Measurements from ENCODE around the gene DNAH10.

The DNAH10 gene

DNA sequence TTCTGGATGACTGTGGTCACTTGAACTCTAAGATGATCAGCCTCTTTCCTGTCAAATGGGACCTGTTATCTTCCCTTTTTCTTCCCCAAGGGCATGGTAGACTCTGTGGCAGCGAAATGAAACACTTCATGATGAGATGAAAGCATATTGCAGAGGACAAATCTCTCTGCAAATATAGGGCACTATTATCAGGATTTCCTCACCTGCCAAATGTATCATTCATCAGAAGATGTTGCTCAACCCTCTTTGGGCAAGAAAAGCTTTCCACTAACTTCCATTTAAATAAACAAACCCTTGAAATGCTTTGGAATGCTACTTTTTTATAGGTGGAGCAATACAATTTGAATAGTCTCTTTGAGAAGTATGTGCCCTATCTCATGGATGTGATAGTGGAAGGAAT, 105.0 kb downstream of the DNAH10 start:
- in situ Hi-C loops (cut with MboI; ENCODE audit: low sequenced_read_pairs): no loop called here
- no peak overlapping the region for H3K4me3 ChIP-seq
- H3K9me3 ChIP-seq: no peaks in the 10 kb centered on the region
- H3K36me3 ChIP-seq (replicated peaks): no peaks in the 10 kb centered on the region
- H3K4me1 ChIP-seq: no peaks in the 10 kb centered on the region
- no peak for DNase-seq (ENCODE audit: low spot score in 2 of 2)
- no peaks in the 10 kb centered on the region; the same call in 1 of the 2 replicates for H3K27me3 ChIP-seq (ENCODE audit: low read depth)

DNA sequence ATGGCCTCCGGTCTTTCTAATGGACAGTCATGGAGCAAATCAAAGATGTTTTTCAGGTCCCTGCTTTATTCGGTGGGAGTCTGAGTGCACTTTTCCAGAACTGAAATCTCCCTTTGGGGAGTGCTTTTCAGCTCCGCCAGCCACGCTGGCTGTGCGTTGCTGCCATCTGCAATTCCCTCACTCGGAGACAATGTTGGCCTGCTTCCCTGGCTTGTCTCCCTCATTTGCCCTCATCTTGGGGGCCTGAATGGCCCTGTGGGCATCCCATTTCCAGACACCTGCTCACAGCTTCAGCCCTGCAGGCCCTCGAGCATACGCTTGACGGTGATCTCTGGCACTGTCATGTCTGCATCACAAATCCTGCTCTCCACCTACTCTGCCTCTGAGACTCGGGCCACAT, 106.7 kb downstream of the DNAH10 start:
- Histone ChIP-seq H3K36me3 (replicated peaks) (no peaks in the 10 kb centered on the region), H3K4me3 (no peak overlapping the region), H3K27me3 (ENCODE audit: low read depth) (no peaks in the 10 kb centered on the region; the same call in 1 of the 2 replicates), H3K4me1 (no peaks in the 10 kb centered on the region), H3K9me3 (no peaks in the 10 kb centered on the region)
- DNase-seq (ENCODE audit: low spot score in 2 of 2): no peak
- in situ Hi-C loops (cut with MboI; ENCODE audit: low sequenced_read_pairs): no loop called here

DNA sequence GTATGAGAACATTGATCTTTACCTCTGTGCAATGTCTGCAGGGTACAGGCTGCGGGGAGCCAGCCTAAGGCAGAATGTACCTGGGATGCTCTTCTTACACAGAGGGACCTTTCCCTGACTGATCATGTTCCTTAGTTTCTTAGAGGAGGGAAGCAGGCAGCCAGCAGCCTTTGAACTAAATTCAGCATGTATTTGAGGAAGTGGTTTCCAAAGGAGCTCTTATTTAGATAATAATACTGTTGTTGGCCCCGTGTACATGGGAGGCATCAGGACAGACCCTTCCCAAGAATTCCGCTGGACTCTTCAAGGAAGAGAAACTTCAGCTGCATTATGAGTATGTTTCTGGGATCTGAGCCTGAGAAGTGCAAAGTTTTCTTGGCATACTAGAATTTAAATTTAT, 111.7 kb downstream of the DNAH10 start:
- in situ Hi-C loops (cut with MboI; ENCODE audit: low sequenced_read_pairs): no loop called here
- Histone ChIP-seq H3K36me3 (replicated peaks) (no peaks in the 10 kb centered on the region), H3K4me3 (no peak overlapping the region)

DNA sequence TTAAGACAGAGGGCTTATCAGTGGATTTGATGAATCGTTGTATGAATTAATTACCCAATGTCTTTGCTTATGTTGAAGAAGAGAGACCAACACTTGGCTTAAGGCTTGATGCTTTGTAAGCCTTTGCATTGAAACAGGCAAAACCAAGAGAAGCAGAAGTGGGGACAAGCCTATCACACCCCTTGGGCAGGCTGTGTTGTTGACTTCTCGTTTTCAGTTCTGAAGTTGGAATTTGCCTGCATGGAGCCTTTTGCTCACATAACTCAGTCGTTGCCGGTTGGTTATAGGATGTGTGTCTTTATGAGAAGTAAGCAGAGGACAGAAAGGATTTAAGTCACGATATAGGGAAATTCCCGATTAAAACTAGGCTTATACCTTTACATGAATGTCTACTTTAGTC, 115.9 kb downstream of the DNAH10 start:
- no peaks in the 10 kb centered on the region for H3K27me3 ChIP-seq (ENCODE audit: low read depth)
- H3K4me1 ChIP-seq: no peaks in the 10 kb centered on the region
- in situ Hi-C loops (cut with MboI; ENCODE audit: low sequenced_read_pairs): no loop called here
- no peaks in the 10 kb centered on the region for H3K9me3 ChIP-seq
- no peak for DNase-seq (ENCODE audit: low spot score in 2 of 2)
- no peaks in the 10 kb centered on the region for H3K36me3 ChIP-seq (replicated peaks)
- H3K4me3 ChIP-seq: no peak overlapping the region

More for the DNA sequence above, 111.7 kb downstream of the DNAH10 start:
- DNase-seq (ENCODE audit: low spot score in 2 of 2): no peak
- H3K9me3 ChIP-seq: no peaks in the 10 kb centered on the region
- H3K27me3 ChIP-seq (ENCODE audit: low read depth): no peaks in the 10 kb centered on the region; the same call in 1 of the 2 replicates
- no peaks in the 10 kb centered on the region for H3K4me1 ChIP-seq

DNA sequence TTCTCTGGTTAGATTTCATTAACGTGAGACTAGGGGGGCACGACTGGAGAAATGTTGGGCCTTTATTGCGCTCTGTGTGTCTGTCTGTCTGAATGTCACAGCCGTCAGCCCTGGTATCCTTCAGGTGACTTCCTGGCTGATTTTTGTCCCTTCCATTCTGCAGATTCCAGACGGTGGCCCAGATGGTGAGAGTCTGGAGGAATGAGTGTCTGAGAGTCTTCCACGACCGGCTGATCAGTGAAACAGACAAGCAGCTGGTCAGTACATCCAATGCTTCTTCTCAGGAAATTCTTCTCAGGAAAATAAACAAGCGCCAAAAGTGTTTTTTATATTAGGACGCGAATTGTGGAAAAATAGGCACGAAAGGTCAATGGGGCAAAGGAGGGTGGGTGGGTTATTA, 117.0 kb downstream of the DNAH10 start:
- Histone ChIP-seq H3K9me3 (no peaks in the 10 kb centered on the region), H3K27me3 (ENCODE audit: low read depth) (no peaks in the 10 kb centered on the region), H3K4me1 (no peaks in the 10 kb centered on the region), H3K36me3 (replicated peaks) (no peaks in the 10 kb centered on the region), H3K4me3 (no peak overlapping the region)
- DNase-seq (ENCODE audit: low spot score in 2 of 2): no peak
- in situ Hi-C loops (cut with MboI; ENCODE audit: low sequenced_read_pairs): no loop called here

DNA sequence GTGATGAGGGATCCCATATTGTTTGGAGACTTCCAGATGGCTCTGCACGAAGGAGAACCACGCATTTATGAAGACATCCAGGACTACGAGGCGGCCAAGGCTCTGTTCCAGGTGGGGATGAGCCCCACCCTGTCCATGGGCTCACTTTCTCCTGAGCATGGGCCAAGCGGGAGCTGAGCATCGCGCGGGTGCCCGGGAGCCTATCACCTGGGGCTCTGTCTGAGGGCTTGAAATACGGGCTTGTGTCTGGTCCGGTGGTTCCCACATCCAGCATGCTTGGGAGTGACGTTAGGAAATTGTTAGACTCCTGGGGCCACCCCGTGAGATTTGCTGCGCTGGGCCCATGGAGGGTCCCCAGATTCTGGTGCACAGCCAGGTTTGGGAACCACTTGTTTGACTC, 117.6 kb downstream of the DNAH10 start:
- peaks cover 2% of the 10 kb centered on the region for H3K4me1 ChIP-seq
- in situ Hi-C loops (cut with MboI; ENCODE audit: low sequenced_read_pairs): no loop called here
- no peaks in the 10 kb centered on the region for H3K36me3 ChIP-seq (replicated peaks)
- no peak for DNase-seq (ENCODE audit: low spot score in 2 of 2)
- H3K9me3 ChIP-seq: no peaks in the 10 kb centered on the region
- H3K27me3 ChIP-seq (ENCODE audit: low read depth): no peaks in the 10 kb centered on the region
- H3K4me3 ChIP-seq: no peak overlapping the region

DNA sequence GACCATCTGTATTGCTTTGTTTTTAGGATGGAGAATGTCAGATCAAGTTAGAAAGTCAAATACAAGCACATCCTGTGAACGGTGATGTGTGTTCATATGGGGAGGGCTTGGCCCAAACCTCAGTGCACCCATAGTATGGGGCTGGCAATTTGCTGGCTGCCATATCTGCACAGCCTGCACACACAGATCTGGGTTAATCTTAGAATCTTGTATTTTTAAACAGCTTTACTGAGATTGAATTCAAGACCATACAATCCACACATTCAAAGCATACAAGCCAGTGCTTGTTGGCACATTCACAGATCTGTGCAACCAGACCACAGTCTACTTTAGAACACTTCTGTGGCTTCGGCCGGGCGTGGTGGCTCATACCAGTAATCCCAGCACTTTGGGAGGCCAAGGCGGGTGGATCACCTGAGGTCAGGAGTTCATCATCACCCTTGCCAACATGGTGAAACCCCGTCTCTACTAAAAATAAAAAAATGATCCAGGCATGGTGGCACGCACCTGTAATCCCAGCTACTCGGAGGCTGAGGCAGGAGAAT, 120.1 kb downstream of the DNAH10 start:
- no peaks in the 10 kb centered on the region for H3K36me3 ChIP-seq (replicated peaks)
- in situ Hi-C loops (cut with MboI; ENCODE audit: low sequenced_read_pairs): no loop called here
- peaks cover 15% of the 10 kb centered on the region for H3K4me1 ChIP-seq
- H3K9me3 ChIP-seq: no peaks in the 10 kb centered on the region
- no peaks in the 10 kb centered on the region for H3K27me3 ChIP-seq (ENCODE audit: low read depth)
- no peak overlapping the region for H3K4me3 ChIP-seq
- no peak for DNase-seq (ENCODE audit: low spot score in 2 of 2)

- Histone ChIP-seq H3K4me3 (no peak overlapping the region), H3K4me1 (peaks cover 15% of the 10 kb centered on the region), H3K9me3 (no peaks in the 10 kb centered on the region), H3K27me3 (ENCODE audit: low read depth) (no peaks in the 10 kb centered on the region), H3K36me3 (replicated peaks) (no peaks in the 10 kb centered on the region)
- in situ Hi-C loops (cut with MboI; ENCODE audit: low sequenced_read_pairs): no loop called here
- DNase-seq (ENCODE audit: low spot score in 2 of 2): no peak
Measured at GRCh38 chr12:123886258-123886657, 124.2 kb downstream of the DNAH10 start.

- Histone ChIP-seq H3K36me3 (replicated peaks) (no peaks in the 10 kb centered on the region), H3K4me1 (peaks cover 15% of the 10 kb centered on the region), H3K9me3 (no peaks in the 10 kb centered on the region), H3K27me3 (ENCODE audit: low read depth) (no peaks in the 10 kb centered on the region), H3K4me3 (no peak overlapping the region)
- in situ Hi-C loops (cut with MboI; ENCODE audit: low sequenced_read_pairs): no loop called here
- DNase-seq (ENCODE audit: low spot score in 2 of 2): no peak
Measured at GRCh38 chr12:123886931-123887582, 125.0 kb downstream of the DNAH10 start.

GRCh38 chr12:123888989-123889388, 126.9 kb downstream of the DNAH10 start:
- DNase-seq (ENCODE audit: low spot score in 2 of 2): no peak
- Histone ChIP-seq H3K4me1 (peaks cover 15% of the 10 kb centered on the region), H3K36me3 (replicated peaks) (no peaks in the 10 kb centered on the region), H3K4me3 (no peak overlapping the region), H3K9me3 (no peaks in the 10 kb centered on the region), H3K27me3 (ENCODE audit: low read depth) (no peaks in the 10 kb centered on the region)
- in situ Hi-C loops (cut with MboI; ENCODE audit: low sequenced_read_pairs): no loop called here

DNA sequence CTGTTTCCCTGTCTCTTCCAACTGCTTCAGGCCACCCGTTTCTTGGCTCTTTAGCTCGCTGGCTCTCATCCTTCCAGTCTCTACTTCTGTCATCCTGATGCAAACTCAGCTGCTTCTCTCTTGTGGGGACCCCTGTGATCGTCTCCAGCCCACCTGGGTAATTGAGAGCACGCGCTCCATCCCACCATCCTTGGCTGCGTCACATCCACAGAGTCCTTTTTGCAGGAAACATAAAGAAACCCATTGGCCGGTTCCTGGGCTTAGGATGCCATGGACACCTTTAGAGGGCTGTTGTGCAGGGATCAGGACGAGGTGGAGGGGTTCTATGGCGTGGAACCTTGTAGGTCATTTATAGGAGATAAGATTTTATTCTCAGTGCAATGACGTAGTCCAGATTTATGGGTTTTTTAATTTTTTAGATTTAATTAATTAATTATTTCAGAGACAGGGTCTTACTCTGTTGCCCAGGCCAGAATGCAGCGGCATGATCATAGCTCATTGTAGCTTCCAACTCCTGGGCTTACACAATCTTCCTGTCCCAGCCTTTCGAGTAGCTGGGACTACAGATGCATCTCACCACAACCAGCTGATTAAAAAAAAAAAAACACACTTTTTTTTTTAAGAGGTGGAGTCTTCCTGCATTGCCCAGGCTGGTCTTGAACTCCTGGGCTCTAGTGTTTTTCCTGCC, 127.9 kb downstream of the DNAH10 start:
- Histone ChIP-seq H3K4me1 (peaks cover 10% of the 10 kb centered on the region), H3K36me3 (replicated peaks) (no peaks in the 10 kb centered on the region), H3K9me3 (no peaks in the 10 kb centered on the region), H3K4me3 (no peak overlapping the region), H3K27me3 (ENCODE audit: low read depth) (no peaks in the 10 kb centered on the region)
- no peak for DNase-seq (ENCODE audit: low spot score in 2 of 2)
- in situ Hi-C loops (cut with MboI; ENCODE audit: low sequenced_read_pairs): no loop called here

GRCh38 chr12:123890536-123890902, 128.4 kb downstream of the DNAH10 start:
- Histone ChIP-seq H3K9me3 (no peaks in the 10 kb centered on the region), H3K36me3 (replicated peaks) (no peaks in the 10 kb centered on the region), H3K4me1 (peaks cover 5% of the 10 kb centered on the region), H3K4me3 (no peak overlapping the region), H3K27me3 (ENCODE audit: low read depth) (no peaks in the 10 kb centered on the region)
- in situ Hi-C loops (cut with MboI; ENCODE audit: low sequenced_read_pairs): no loop called here
- DNase-seq (ENCODE audit: low spot score in 2 of 2): no peak

DNA sequence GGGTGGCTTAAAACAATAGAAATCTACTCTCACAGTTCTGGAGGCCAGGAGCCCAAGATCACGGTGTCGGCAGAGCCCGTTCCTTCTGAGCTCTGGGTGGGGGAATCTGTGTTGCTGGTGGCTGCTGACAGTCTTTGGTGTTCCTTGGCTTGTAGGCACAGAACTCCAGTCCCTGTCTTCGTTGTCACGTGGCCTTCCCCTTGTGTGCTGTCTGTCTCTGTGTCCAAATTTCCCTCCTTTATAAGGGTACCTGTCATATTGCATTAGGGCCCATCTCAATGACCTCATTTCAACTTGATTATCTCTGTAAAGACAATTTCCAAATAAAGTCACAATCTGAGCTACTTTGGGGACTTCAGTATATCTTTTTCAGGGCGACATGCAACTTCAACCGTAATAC, 128.9 kb downstream of the DNAH10 start:
- Histone ChIP-seq H3K36me3 (replicated peaks) (no peaks in the 10 kb centered on the region), H3K27me3 (ENCODE audit: low read depth) (no peaks in the 10 kb centered on the region), H3K4me3 (no peak overlapping the region), H3K4me1 (no peaks in the 10 kb centered on the region; the same call in 1 of the 2 replicates), H3K9me3 (no peaks in the 10 kb centered on the region)
- in situ Hi-C loops (cut with MboI; ENCODE audit: low sequenced_read_pairs): no loop called here
- DNase-seq (ENCODE audit: low spot score in 2 of 2): no peak

- in situ Hi-C loops (cut with MboI; ENCODE audit: low sequenced_read_pairs): no loop called here
- no peak for DNase-seq (ENCODE audit: low spot score in 2 of 2)
- no peaks in the 10 kb centered on the region for H3K9me3 ChIP-seq
- H3K4me3 ChIP-seq: no peak overlapping the region
- H3K4me1 ChIP-seq: no peaks in the 10 kb centered on the region
- no peaks in the 10 kb centered on the region for H3K36me3 ChIP-seq (replicated peaks)
- no peaks in the 10 kb centered on the region for H3K27me3 ChIP-seq (ENCODE audit: low read depth)
Measured at GRCh38 chr12:123891516-123892179, 129.5 kb downstream of the DNAH10 start.

Data from HAP-1 (cell line).